MM.1S (cell line): ENCODE results near the gene AGBL4.

Source experiments
- DNase-seq: peaks from one replicate; pipeline ENCODE4 v3.0.0-alpha.2; 2015
- H2AFZ ChIP-seq: fragments of 300-600 bp; sonication (generic); 2 replicates; pipeline ENCODE4 v1.6.0; 2016; ENCODE audit warnings: antibody characterized with exemption, low read length
- H3F3A ChIP-seq: fragments of 300-600 bp; sonication (generic); 2 replicates; pipeline ENCODE4 v1.6.1; 2016; ENCODE audit warnings: mild to moderate bottlenecking, antibody characterized with exemption, low read length, moderate library complexity, mixed read lengths; ENCODE audit not compliant: insufficient read depth
- H3K27ac ChIP-seq: fragments of 300-600 bp; sonication (generic); 2 replicates; pipeline ENCODE4 v1.5.1; 2016; ENCODE audit warnings: mild to moderate bottlenecking, low read length
- H3K27me3 ChIP-seq: fragments of 300-600 bp; sonication (generic); replicated peaks from 2 replicates; pipeline ENCODE4 v1.6.0; 2016; ENCODE audit warnings: low read length; ENCODE audit not compliant: insufficient read depth
- H3K36me3 ChIP-seq: fragments of 300-600 bp; sonication (generic); replicated peaks from 2 replicates; pipeline ENCODE4 v1.6.1; 2016; ENCODE audit warnings: mild to moderate bottlenecking, low read length, mixed read lengths; ENCODE audit not compliant: insufficient read depth
- H3K4me1 ChIP-seq: fragments of 300-600 bp; sonication (generic); 2 replicates; pipeline ENCODE4 v1.6.1; 2016; ENCODE audit warnings: low read length, mixed read lengths
- H3K4me2 ChIP-seq: fragments of 300-600 bp; sonication (generic); 2 replicates; pipeline ENCODE4 v1.6.0; 2016; ENCODE audit warnings: low read depth, low read length
- H3K4me3 ChIP-seq: fragments of 300-600 bp; sonication (generic); 2 replicates; pipeline ENCODE4 v1.5.1; 2016; ENCODE audit warnings: low read length, mixed read lengths
- H3K79me2 ChIP-seq: fragments of 300-600 bp; sonication (generic); 2 replicates; pipeline ENCODE4 v1.6.1; 2016; ENCODE audit warnings: mixed run types, low read length, mixed read lengths
- H3K9ac ChIP-seq: fragments of 300-600 bp; sonication (generic); 2 replicates; pipeline ENCODE4 v1.6.1; 2016; ENCODE audit warnings: low read length, mixed read lengths
- H3K9me2 ChIP-seq: fragments of 300-600 bp; sonication (generic); replicated peaks from 2 replicates; pipeline ENCODE4 v1.6.1; 2016; ENCODE audit warnings: mild to moderate bottlenecking, low read length, mixed read lengths; ENCODE audit not compliant: insufficient read depth
- H3K9me3 ChIP-seq: fragments of 300-600 bp; sonication (generic); replicated peaks from 2 replicates; pipeline ENCODE4 v1.6.1; 2016; ENCODE audit warnings: mild to moderate bottlenecking, low read length, mixed read lengths; ENCODE audit not compliant: insufficient read depth
- H4K20me1 ChIP-seq: fragments of 300-600 bp; sonication (generic); 2 replicates; pipeline ENCODE4 v1.6.1; 2016; ENCODE audit warnings: mild to moderate bottlenecking, low read length, moderate library complexity, mixed read lengths; ENCODE audit not compliant: insufficient read depth
- CTCF ChIP-seq: fragments of 300-600 bp; sonication (generic); IDR thresholded peaks from 2 replicates; pipeline ENCODE4 v1.5.1; 2016; ENCODE audit warnings: antibody characterized with exemption, low read length, mixed read lengths
- EZH2 ChIP-seq: fragments of 300-600 bp; sonication (generic); optimal IDR thresholded peaks from 2 replicates; pipeline ENCODE3; 2017; ENCODE audit warnings: low read depth, mild to moderate bottlenecking, antibody characterized with exemption, low read length, mixed read lengths
- EZH2phosphoT487 ChIP-seq: fragments of 300-600 bp; sonication (generic); IDR thresholded peaks from 2 replicates; pipeline ENCODE4 v1.6.1; 2018; ENCODE audit warnings: antibody characterized with exemption, low read length

AGBL4 gene

GRCh38 chr1:49183489-49183888, 840.3 kb downstream of the AGBL4 start:
- Histone ChIP-seq H3K79me2 (no peaks in the 10 kb centered on the region), H3K9me2 (no peaks in the 10 kb centered on the region), H3K9me3 (no peaks in the 10 kb centered on the region), H3K4me1 (peaks cover 20% of the 10 kb centered on the region), H3K27me3 (no peaks in the 10 kb centered on the region), H2AFZ (no peak overlapping the region), H4K20me1 (no peaks in the 10 kb centered on the region), H3K4me2 (peak overlapping the region; percentile 35), H3K9ac (no peak overlapping the region), H3K36me3 (no peaks in the 10 kb centered on the region), H3K27ac (peak overlapping the region; percentile 17; the same call in 1 of the 2 replicates), H3K4me3 (no peak overlapping the region), H3F3A (0 out of 2 replicates have a peak, but pooled peaks cover 3% of the 10 kb centered on the region)
- DNase-seq = peak; percentile 60
- TF ChIP-seq EZH2 (no peak), CTCF (no peak), EZH2phosphoT487 (no peak)

GRCh38 chr1:49181033-49181432, 842.7 kb downstream of the AGBL4 start:
- H3K4me2 ChIP-seq = no peak overlapping the region
- no peaks in the 10 kb centered on the region for H3K36me3 ChIP-seq
- no peaks in the 10 kb centered on the region for H3K79me2 ChIP-seq
- no peak overlapping the region for H3K9ac ChIP-seq
- peaks cover 20% of the 10 kb centered on the region for H3K4me1 ChIP-seq
- H3F3A ChIP-seq = 0 out of 2 replicates have a peak, but pooled peaks cover 3% of the 10 kb centered on the region
- no peak overlapping the region for H2AFZ ChIP-seq
- no peaks in the 10 kb centered on the region for H3K9me2 ChIP-seq
- no peaks in the 10 kb centered on the region for H3K9me3 ChIP-seq
- no peak for DNase-seq
- TF ChIP-seq EZH2phosphoT487 (no peak), EZH2 (no peak)
- H3K4me3 ChIP-seq = no peak overlapping the region
- H4K20me1 ChIP-seq = no peaks in the 10 kb centered on the region
- H3K27me3 ChIP-seq = no peaks in the 10 kb centered on the region
- H3K27ac ChIP-seq = no peak overlapping the region

GRCh38 chr1:49171941-49172593, 851.7 kb downstream of the AGBL4 start:
- no peaks in the 10 kb centered on the region for H3K9me2 ChIP-seq
- no peaks in the 10 kb centered on the region for H3K9me3 ChIP-seq
- no peak overlapping the region for H3K27ac ChIP-seq
- no peak overlapping the region for H3K4me3 ChIP-seq
- no peaks in the 10 kb centered on the region for H3K27me3 ChIP-seq
- no peak overlapping the region for H3K4me2 ChIP-seq
- H2AFZ ChIP-seq = no peak overlapping the region
- no peaks in the 10 kb centered on the region for H3K79me2 ChIP-seq
- DNase-seq = no peak
- TF ChIP-seq EZH2 (no peak), EZH2phosphoT487 (no peak), CTCF (no peak)
- H4K20me1 ChIP-seq = no peaks in the 10 kb centered on the region
- H3K36me3 ChIP-seq = no peaks in the 10 kb centered on the region
- no peaks in the 10 kb centered on the region for H3F3A ChIP-seq
- no peak overlapping the region for H3K9ac ChIP-seq
- no peaks in the 10 kb centered on the region for H3K4me1 ChIP-seq

- Histone ChIP-seq H3K4me2 (no peak overlapping the region), H3K9ac (no peak overlapping the region), H3F3A (no peaks in the 10 kb centered on the region), H3K4me1 (no peaks in the 10 kb centered on the region), H4K20me1 (no peaks in the 10 kb centered on the region), H3K36me3 (no peaks in the 10 kb centered on the region), H3K27ac (no peak overlapping the region), H3K9me3 (no peaks in the 10 kb centered on the region), H2AFZ (no peak overlapping the region), H3K79me2 (no peaks in the 10 kb centered on the region), H3K9me2 (no peaks in the 10 kb centered on the region), H3K4me3 (no peak overlapping the region), H3K27me3 (no peaks in the 10 kb centered on the region)
- TF ChIP-seq EZH2 (no peak), CTCF (no peak), EZH2phosphoT487 (no peak)
- DNase-seq = no peak
Measured at GRCh38 chr1:49166031-49166430, 857.7 kb downstream of the AGBL4 start.
